ENCODE results near the gene UCN.
"Not testable (repeated sequence)": the region's sequence is repeated elsewhere in the genome, so short reads cannot be mapped to it uniquely, and the experiment has no call there.

Gene UCN

DNA sequence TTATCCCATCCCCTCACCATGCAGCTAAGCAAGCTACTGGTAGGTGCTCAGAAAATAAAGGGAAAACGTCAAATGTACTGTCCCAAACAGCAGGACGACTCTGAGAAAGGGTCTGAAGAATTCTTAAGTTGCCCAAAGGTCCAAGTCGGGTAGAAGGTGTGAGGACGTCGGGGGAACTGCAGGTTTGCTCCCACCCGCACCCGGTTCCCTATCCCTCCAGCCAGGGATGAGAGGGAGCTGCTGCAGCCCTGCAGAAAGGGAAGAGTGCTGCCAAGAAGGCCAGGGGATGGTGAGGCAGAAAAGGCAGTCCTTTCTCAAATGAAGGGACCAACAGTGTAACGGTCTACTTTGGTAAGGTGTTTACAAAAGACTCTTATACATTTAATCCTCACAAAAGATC lies 6.9 kb upstream of the UCN start:
- no peak for DNase-seq (ENCODE audit: low read depth in 3 of 3, low spot score in 1 of 3)

- DNase-seq (ENCODE audit: low read depth in 3 of 3, low spot score in 1 of 3), result no peak
These were observed 6.5 kb upstream of the UCN start for GRCh38 chr2:27314709-27315108.

DNA sequence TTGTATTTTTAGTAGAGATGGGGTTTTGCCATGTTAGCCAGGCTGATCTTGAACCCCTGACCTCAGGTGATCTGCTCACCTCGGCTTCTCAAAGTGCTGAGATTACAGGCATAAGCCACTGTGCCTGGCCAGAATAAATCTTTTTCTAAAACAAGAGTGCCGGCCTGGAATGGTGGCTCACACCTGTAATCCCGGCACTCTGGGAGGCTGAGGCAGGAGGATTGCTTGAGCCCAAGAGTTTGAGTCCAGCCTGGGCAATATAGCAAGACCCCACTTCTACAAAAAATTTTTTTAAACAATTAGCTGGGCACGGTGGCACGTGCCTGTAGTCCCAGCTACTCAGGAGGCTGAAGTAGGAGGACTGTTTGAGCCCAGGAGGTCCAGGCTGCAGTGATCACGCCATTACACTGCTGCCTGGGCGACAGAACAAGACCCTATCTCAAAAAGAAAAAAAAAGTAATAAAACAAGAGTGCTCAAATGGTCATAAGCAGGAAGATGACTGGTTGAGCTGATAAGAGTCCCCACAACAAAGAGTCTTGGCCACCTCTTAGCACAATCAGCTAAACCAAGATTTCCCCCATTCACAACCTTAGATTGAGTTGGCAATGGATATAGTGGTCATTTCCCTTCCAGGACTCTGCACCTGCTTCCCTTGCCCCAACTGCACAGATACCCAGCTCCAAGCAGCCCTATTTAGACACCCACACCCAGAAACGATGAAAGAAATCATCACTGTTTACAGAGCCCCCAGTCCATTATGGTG lies 5.8 kb upstream of the UCN start:
- no peak for DNase-seq (ENCODE audit: low read depth in 3 of 3, low spot score in 1 of 3)

GRCh38 chr2:27312152-27312551 lies 3.9 kb upstream of the UCN start:
- no peak for DNase-seq (ENCODE audit: low read depth in 3 of 3, low spot score in 1 of 3)

DNA sequence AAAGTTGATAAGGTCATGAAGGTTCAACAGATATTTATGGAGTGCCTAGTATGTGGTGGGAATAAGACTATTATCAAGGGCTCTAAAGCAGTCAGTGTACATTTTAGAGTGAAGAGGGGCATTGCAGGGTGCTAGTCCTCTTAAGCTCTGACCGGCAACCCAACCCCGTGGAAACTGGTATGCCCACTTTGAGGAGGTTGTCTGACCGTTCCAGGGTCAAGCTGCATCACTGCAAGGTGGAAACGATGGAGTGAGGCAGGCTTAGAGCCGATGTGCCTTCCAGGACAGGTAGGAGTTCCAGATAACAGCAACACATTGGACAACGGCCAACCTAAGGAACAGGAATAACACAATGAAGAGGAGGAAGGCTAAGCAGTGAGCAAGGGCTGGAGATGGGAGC lies 1.4 kb upstream of the UCN start:
- no peak for DNase-seq (ENCODE audit: low read depth in 3 of 3, low spot score in 1 of 3)

DNA sequence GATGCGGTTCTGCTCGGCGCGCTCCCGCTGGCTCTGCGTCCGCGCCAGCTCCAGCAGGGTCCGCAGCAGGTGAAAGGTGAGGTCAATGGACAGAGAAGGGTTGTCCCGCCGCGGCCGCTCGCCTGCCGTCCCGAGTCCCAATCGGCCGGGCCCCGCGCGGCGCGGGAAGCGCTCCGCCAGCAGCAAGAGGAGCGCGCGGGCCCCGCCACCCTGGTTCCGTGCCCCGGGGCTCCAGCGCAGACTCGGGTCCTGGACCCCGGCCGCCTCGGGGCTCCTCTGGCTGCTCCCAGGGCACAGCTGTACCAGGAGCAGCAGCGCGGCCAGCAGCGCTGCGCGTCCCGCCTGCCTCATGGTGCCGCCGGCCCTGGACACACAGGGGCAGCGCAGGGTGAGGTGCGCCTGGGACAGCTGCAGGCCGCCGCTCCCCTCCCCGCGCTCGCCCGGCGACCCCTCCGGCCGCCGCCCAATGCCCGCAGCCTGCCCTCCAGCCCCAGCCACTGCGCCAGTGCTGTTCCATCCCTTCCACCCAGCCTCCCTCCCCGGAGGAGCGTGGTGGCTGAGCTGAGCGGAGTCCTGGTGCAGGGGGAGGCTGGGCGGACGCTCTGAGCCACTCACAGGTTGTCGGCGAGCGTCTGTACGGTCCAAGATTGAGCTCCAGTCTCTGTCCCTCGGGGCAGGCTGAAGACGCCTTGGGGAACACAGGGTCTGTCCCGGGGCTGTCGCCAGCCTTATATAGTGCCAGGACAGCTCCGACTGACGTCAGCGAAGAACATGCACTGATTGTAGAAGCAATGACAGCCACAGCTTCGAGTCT lies 493 bp downstream of the UCN start:
- no peak for DNase-seq (ENCODE audit: low read depth in 3 of 3, low spot score in 1 of 3)

GRCh38 chr2:27307287-27307544 lies 1.0 kb downstream of the UCN start:
- DNase-seq (ENCODE audit: low read depth in 3 of 3, low spot score in 1 of 3), result no peak

GRCh38 chr2:27306573-27307286 lies 1.5 kb downstream of the UCN start:
- peak in 1 of 3 donors; percentile 31 for DNase-seq (ENCODE audit: low read depth in 3 of 3, low spot score in 1 of 3)

- DNase-seq (ENCODE audit: low read depth in 3 of 3, low spot score in 1 of 3), result no peak
These were observed 2.1 kb downstream of the UCN start for GRCh38 chr2:27306136-27306535.

- DNase-seq (ENCODE audit: low read depth in 3 of 3, low spot score in 1 of 3), result no peak
These were observed 2.7 kb downstream of the UCN start for GRCh38 chr2:27305516-27305915.

DNA sequence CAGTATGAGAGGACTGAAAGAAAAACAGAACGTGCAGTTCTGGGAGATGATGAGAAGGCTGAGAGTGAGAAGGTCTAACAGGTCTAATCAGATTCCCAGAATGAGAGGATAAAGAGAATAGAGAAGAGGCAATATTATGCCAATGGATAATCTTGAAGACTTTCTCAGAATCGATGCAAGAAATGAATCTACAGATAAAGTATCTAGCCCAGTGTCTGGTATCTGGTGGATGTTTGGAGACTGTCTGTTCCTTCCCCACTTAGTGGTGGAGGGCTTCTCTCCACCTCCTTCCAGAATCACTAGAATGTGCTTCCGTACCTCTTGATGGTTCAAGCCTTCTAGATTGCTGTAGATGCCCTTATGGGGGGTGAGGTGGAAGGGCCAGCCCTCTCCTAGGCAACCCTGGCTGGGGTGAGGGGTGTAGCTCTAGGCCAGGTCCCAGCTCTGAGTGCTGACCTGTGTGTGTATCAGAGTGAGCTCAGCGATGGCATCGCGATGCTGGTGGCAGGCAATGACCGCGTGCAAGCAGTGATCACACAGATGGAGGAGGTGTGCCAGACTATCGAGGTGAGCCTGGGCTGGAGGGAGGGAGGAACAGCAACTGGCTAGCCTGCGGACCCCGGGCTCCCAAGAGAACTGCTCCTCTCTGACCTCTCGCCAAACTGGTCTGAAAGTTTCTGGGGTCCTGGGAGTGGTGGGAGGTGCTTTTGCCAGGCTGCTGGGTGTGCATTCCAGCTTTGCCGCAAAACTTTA lies 3.6 kb downstream of the UCN start:
- DNase-seq (ENCODE audit: low read depth in 3 of 3, low spot score in 1 of 3), result no peak

- no peak for DNase-seq (ENCODE audit: low read depth in 3 of 3, low spot score in 1 of 3)
These were observed 4.9 kb downstream of the UCN start for GRCh38 chr2:27303093-27304025.

GRCh38 chr2:27300606-27301005 lies 7.6 kb downstream of the UCN start:
- DNase-seq (ENCODE audit: low read depth in 3 of 3, low spot score in 1 of 3), result not testable (repeated sequence)

- no peak for DNase-seq (ENCODE audit: low read depth in 3 of 3, low spot score in 1 of 3)
These were observed 9.7 kb downstream of the UCN start for GRCh38 chr2:27298391-27299080.

- DNase-seq (ENCODE audit: low read depth in 3 of 3, low spot score in 1 of 3), result no peak
These were observed 11.1 kb downstream of the UCN start for GRCh38 chr2:27297195-27297594.

GRCh38 chr2:27296481-27296880 lies 11.8 kb downstream of the UCN start:
- no peak for DNase-seq (ENCODE audit: low read depth in 3 of 3, low spot score in 1 of 3)

GRCh38 chr2:27294928-27295327 lies 13.3 kb downstream of the UCN start:
- no peak for DNase-seq (ENCODE audit: low read depth in 3 of 3, low spot score in 1 of 3)

DNA sequence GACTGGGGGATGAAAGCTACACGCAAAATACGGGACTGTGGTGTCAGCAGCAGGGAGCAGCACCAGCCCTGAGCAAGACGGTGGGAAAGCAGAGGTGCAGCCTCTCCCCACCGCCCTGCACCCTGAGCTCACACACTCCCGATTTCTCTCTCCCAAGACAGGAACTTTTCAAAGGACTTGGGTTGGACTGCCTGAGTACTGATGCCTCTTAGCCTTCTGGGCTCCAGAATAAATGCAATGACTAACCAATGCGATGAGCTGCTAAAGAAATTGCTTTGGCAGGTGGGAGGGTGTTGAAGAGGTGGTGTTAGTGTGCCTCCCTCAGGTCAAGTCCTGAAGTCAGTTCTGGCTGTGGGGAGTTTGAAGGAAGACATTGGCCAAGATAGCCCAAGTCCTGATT lies 16.4 kb downstream of the UCN start:
- no peak for DNase-seq (ENCODE audit: low read depth in 3 of 3, low spot score in 1 of 3)

- no peak for DNase-seq (ENCODE audit: low read depth in 3 of 3, low spot score in 1 of 3)
These were observed 17.7 kb downstream of the UCN start for GRCh38 chr2:27290549-27290948.

DNA sequence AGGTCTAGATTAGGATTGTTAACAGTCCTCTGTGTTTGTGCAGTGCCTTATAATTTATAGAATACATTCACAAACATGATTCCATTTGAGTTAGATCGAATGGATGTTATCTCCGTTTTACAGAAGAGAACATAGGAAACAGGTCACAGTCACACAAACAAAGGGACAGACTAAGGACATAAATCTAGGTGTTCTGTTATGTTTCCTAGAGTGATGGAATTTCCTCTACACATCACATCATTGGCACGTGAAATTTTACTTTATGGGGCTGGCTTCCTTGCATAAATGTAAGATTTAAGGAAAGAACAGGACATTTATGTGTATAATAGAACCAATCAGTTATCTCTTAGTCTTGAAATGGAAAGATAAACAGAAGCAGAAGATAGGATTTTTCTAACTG lies 19.6 kb downstream of the UCN start:
- no peak for DNase-seq (ENCODE audit: low read depth in 3 of 3, low spot score in 1 of 3)
